ENCODE results near the gene HS1BP3.

GRCh38 chr2:20668451-20668850 lies 17.6 kb upstream of the HS1BP3 start:
- no peak for TF ChIP-seq CTCF (IDR thresholded peaks at IDR 0.05; ENCODE audit: insufficient read depth, low read depth, low read length)
- no peak for TF ChIP-seq EZH2 (IDR thresholded peaks at IDR 0.05; ENCODE audit: insufficient read depth, low read length)

Data from astrocyte (in vitro differentiated cells and primary cell).